Uterus (tissue), 2 donors: Measurements from ENCODE around the gene TAAR8.

ENCODE experiments used
- CTCF ChIP-seq, 4 experiments: fragments of 200-600 bp in 2 of 4; fragments of 450-650 bp in 2 of 4; sonication (generic) in 2 of 4; IDR thresholded peaks; one replicate each; pipeline ENCODE4 v1.5.1; 2016 to 2019; ENCODE audit warnings: antibody characterized with exemption in 4 of 4, mild to moderate bottlenecking in 2 of 4, moderate library complexity in 1 of 4
- POLR2A ChIP-seq, 2 donors: fragments of 450-650 bp; IDR thresholded peaks; one replicate each; pipeline ENCODE4 v1.6.1; 2016; ENCODE audit warnings: antibody characterized with exemption in 2 of 2, mild to moderate bottlenecking in 1 of 2, moderate library complexity in 1 of 2

- TF ChIP-seq CTCF (IDR thresholded peaks at IDR 0.05) (no peak), POLR2A (IDR thresholded peaks at IDR 0.05) (no peak)
Measured at GRCh38 chr6:132506869-132507808, 45.3 kb upstream of the TAAR8 start.
